SU-DHL-6 (cell line): ENCODE data around the gene RAI1.

Experiments used
- CTCF ChIP-seq: fragments of 200-600 bp; sonication (generic); IDR thresholded peaks from one replicate; pipeline ENCODE4 v1.5.1; 2017; ENCODE audit warnings: antibody characterized with exemption, mild to moderate bottlenecking, low read length, moderate library complexity; ENCODE audit not compliant: insufficient read depth, poor library complexity, severe bottlenecking
- EZH2phosphoT487 ChIP-seq: fragments of 200-600 bp; sonication (generic), shearing (Covaris generic); conservative IDR thresholded peaks from 2 replicates; pipeline ENCODE4 v1.6.1; 2018; ENCODE audit warnings: mild to moderate bottlenecking, antibody characterized with exemption, low read length, moderate library complexity, mixed read lengths

GRCh38 chr17:17670701-17671305 is 10.5 kb upstream of the RAI1 start:
- no peak for TF ChIP-seq CTCF
- no peak for TF ChIP-seq EZH2phosphoT487
